Testis (tissue), 2 donors: ENCODE results near the gene ANKRD16.

Experiments used
- POLR2A ChIP-seq: fragments of 450-650 bp; IDR thresholded peaks from one replicate; pipeline ENCODE4 v1.6.1; 2017; ENCODE audit warnings: antibody characterized with exemption, mild to moderate bottlenecking, moderate library complexity
- TF ChIP-seq, protein P1 (sequence below), 3 experiments: fragments of 450-650 bp in 2 of 3; fragments of 200-600 bp in 1 of 3; sonication (generic) in 1 of 3; IDR thresholded peaks; one replicate each; pipeline ENCODE4 v1.5.1; 2016 to 2019; ENCODE audit warnings: antibody characterized with exemption in 3 of 3, mild to moderate bottlenecking in 2 of 3, moderate library complexity in 1 of 3

- TF ChIP-seq POLR2A = no peak
- TF ChIP-seq, protein P1, sequence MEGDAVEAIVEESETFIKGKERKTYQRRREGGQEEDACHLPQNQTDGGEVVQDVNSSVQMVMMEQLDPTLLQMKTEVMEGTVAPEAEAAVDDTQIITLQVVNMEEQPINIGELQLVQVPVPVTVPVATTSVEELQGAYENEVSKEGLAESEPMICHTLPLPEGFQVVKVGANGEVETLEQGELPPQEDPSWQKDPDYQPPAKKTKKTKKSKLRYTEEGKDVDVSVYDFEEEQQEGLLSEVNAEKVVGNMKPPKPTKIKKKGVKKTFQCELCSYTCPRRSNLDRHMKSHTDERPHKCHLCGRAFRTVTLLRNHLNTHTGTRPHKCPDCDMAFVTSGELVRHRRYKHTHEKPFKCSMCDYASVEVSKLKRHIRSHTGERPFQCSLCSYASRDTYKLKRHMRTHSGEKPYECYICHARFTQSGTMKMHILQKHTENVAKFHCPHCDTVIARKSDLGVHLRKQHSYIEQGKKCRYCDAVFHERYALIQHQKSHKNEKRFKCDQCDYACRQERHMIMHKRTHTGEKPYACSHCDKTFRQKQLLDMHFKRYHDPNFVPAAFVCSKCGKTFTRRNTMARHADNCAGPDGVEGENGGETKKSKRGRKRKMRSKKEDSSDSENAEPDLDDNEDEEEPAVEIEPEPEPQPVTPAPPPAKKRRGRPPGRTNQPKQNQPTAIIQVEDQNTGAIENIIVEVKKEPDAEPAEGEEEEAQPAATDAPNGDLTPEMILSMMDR (IDR thresholded peaks at IDR 0.05) = no peak
Measured at GRCh38 chr10:5887641-5888040, 2.1 kb downstream of the ANKRD16 start.
